ENCODE data around the gene TGFBR3.

Gene TGFBR3

GRCh38 chr1:91710261-91710660 lies 175.7 kb downstream of the TGFBR3 start:
- DNase-seq (ENCODE audit: low spot score): no peak

- DNase-seq (ENCODE audit: low spot score): no peak
Measured at GRCh38 chr1:91708691-91709090, 177.3 kb downstream of the TGFBR3 start.

GRCh38 chr1:91707890-91708218 lies 178.1 kb downstream of the TGFBR3 start:
- DNase-seq (ENCODE audit: low spot score): no peak

GRCh38 chr1:91707114-91707889 lies 178.6 kb downstream of the TGFBR3 start:
- DNase-seq (ENCODE audit: low spot score): no peak

GRCh38 chr1:91706140-91706957 lies 179.6 kb downstream of the TGFBR3 start:
- DNase-seq (ENCODE audit: low spot score): no peak

- DNase-seq (ENCODE audit: low spot score): no peak
Measured at GRCh38 chr1:91704746-91705145, 181.2 kb downstream of the TGFBR3 start.

GRCh38 chr1:91703095-91703494 lies 182.9 kb downstream of the TGFBR3 start:
- DNase-seq (ENCODE audit: low spot score): no peak

- no peak for DNase-seq (ENCODE audit: low spot score)
Measured at GRCh38 chr1:91701472-91701869, 184.5 kb downstream of the TGFBR3 start.

- DNase-seq (ENCODE audit: low spot score): no peak
Measured at GRCh38 chr1:91700771-91701471, 185.0 kb downstream of the TGFBR3 start.

- DNase-seq (ENCODE audit: low spot score): no peak
Measured at GRCh38 chr1:91700332-91700731, 185.6 kb downstream of the TGFBR3 start.

- no peak for DNase-seq (ENCODE audit: low spot score)
Measured at GRCh38 chr1:91699339-91699974, 186.5 kb downstream of the TGFBR3 start.

GRCh38 chr1:91697861-91698260 lies 188.1 kb downstream of the TGFBR3 start:
- no peak for DNase-seq (ENCODE audit: low spot score)

- peak; percentile 48 for DNase-seq (ENCODE audit: low spot score)
Measured at GRCh38 chr1:91697416-91697815, 188.5 kb downstream of the TGFBR3 start.

- DNase-seq (ENCODE audit: low spot score): no peak
Measured at GRCh38 chr1:91696321-91696720, 189.6 kb downstream of the TGFBR3 start.

- DNase-seq (ENCODE audit: low spot score): no peak
Measured at GRCh38 chr1:91693557-91693956, 192.4 kb downstream of the TGFBR3 start.

- DNase-seq (ENCODE audit: low spot score): no peak
Measured at GRCh38 chr1:91691525-91691924, 194.4 kb downstream of the TGFBR3 start.

GRCh38 chr1:91689641-91690481 lies 196.1 kb downstream of the TGFBR3 start:
- no peak for DNase-seq (ENCODE audit: low spot score)

- no peak for DNase-seq (ENCODE audit: low spot score)
Measured at GRCh38 chr1:91687452-91687851, 198.5 kb downstream of the TGFBR3 start.

GRCh38 chr1:91685994-91686393 lies 200.0 kb downstream of the TGFBR3 start:
- DNase-seq (ENCODE audit: low spot score): no peak

GRCh38 chr1:91684481-91685196 lies 201.3 kb downstream of the TGFBR3 start:
- DNase-seq (ENCODE audit: low spot score): peak; percentile 12

- DNase-seq (ENCODE audit: low spot score): no peak
Measured at GRCh38 chr1:91683598-91683951, 202.4 kb downstream of the TGFBR3 start.

All from CD4-positive, alpha-beta T cell treated with Interleukin-2 at 100 ng/mL for 4 hours (primary cell).